HG03354 (cell line): Measurements from ENCODE around the gene TP53I11.

Experiments used
- ATAC-seq: cut with Tn5 transposase; IDR thresholded peaks from one replicate; pipeline ENCODE4 v1.9.1; 2021; ENCODE audit warnings: mild to moderate bottlenecking; ENCODE audit not compliant: unreplicated experiment, poor library complexity, severe bottlenecking

The TP53I11 gene

DNA sequence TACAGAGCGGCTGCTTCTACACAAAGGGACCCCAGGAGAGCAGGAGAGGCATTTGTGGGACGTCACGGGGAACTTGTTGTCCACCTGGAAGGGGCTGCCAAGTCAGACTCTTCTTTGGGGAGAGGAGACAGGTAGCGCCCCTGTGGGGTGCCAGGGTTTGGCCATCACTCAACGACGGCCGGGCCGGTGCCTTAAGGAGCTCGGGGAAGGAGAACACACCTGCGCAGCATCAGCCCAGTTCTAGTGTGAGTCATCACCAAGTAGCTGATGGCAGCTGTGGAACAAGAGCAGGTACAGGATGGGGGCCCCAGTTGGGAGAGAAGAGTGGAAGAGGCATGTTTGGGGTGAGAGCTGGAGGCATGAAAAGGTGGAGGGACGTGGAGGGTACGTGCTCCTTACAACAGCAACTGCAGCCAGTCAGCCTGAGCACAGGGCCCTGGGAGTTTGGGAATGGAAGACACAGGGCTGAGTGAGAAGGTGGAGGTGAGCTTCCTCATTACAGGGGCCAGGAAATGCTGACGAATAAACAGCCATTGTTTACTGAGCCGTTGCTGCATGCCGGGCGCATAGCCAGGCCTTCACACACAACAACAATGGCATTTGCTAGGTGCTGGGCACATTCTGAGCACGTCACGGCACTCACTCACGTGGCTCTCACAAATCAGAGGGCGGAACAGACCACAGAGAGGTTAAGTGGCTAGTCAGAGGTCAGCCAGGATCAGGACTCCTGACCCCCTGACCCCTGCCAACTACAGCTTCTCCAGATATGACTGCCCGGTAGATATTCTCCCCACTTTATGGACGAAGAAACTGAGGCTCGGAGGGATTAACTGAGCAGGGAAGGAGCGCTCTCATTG lies 29.1 kb upstream of the TP53I11 start:
- ATAC-seq: no peak

DNA sequence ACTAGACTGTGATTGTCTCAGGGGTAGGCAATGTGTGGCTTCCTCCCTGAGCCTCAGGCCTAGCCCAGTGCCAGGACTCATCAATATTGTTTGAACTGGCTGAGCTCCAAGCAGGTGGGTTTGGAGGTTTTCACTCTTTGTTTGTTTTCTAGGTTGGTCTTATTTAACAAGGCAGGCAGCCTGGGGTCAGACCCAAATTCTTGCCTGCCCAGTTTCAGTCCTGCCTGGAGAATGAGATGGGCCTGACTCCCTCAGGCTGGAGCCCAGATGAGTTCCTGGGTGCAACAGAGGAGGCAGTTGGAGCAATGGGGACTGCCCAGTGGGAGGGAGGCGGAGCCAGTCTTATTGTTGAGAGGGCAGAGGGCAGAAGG lies 28.3 kb upstream of the TP53I11 start:
- no peak for ATAC-seq

DNA sequence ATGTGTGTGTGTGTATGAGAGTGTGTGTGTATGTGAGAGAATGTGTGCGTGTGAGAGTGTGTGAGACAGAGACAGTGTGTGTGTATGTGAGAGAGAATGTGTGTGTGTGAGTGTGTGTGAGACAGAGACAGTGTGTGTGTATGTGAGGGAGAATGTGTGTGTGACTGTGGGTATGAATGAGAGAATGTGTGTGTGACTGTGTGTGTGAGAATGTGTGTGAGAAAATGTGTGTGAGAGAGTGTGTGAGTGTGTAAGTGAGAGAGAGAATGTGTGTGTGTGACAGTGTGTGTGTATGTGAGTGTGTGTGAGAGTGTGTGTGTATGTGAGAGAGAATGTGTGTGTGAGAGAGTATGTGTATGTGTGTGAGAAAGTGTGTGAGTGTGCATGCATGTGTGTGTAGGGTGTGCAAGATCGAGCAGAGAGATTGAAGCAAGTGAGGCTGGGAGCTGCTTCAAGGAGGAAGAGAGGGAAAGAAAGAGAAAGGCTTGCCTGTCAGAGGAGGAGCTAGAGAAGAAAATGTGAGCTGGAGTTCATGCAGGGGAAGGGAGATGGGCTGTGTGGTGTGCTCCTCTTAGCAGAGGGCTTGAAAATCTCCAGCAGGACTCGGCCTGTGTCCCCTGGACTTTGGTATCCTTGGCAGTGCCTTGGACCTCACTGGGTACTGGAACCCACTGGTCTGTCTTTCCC lies 27.7 kb upstream of the TP53I11 start:
- ATAC-seq: no peak

DNA sequence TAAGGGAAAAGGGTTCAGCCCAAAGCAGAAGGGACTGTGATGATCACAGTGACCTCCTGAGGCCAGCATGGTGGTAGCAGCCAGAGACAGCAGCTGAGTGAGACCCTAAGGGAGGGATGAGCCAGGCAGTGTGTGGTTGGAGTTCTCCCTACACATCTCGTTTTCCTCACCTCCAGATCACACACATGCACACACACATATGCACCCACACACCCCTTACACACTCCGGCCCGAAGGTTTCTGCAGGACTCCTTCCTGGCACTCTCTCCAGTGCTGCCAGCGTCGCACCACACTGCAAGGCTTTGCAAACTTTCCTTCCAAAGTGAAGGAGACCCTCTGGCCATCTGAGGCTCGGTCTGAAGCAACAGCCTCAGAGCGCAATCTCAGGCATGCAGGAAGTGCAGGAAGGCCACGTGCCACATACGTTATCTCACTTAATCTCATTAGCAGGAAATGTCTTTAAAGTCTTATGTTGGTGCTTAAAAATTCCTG lies 26.9 kb upstream of the TP53I11 start:
- no peak for ATAC-seq

DNA sequence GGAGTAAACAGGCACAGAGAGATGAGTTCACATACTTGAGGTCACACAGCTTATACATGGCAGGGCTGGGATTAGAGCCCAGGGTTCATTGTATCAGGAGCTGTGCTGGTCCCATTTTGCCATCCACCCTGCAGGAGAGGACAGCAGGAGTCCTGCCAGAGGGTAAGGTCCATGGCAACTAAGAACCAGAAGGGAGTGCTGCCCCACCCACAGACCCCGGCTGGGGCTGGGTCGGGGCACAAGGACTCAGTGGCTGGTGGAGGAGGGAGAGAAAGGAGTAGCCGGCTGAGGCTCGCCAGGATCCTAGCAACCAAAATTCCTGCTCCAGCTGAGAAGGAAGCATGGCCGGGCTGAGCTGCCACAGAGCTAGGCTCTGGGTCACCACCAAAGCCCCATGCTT lies 25.9 kb upstream of the TP53I11 start:
- no peak for ATAC-seq

DNA sequence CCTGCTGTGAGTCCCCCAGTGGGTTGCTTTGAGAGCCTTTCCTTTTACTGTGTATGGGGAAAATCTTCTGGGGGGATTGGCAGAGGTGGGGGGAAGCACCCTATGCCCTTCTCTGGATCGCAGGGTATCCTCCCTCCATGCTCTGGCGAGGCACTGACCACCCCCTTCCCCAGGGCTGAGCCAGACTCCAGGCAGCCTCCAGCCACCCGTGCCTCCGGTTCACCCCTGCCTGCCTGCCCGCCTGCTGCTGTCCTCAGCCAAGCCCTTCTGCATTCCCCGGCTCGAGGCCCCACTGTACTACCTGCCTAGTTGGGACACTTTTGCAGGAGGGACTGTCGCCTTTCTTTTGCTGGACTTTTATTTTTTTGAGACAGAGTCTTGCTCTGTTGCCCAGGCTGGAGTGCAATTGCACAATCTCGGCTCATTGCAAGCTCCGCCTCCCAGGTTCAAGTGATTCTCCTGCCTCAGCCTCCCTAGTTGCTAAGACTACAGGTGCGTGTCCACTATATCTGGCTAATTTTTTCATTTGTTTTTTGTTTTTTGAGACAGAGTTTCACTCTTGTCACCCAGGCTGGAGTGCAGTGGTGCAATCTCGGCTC lies 23.8 kb upstream of the TP53I11 start:
- no peak for ATAC-seq

DNA sequence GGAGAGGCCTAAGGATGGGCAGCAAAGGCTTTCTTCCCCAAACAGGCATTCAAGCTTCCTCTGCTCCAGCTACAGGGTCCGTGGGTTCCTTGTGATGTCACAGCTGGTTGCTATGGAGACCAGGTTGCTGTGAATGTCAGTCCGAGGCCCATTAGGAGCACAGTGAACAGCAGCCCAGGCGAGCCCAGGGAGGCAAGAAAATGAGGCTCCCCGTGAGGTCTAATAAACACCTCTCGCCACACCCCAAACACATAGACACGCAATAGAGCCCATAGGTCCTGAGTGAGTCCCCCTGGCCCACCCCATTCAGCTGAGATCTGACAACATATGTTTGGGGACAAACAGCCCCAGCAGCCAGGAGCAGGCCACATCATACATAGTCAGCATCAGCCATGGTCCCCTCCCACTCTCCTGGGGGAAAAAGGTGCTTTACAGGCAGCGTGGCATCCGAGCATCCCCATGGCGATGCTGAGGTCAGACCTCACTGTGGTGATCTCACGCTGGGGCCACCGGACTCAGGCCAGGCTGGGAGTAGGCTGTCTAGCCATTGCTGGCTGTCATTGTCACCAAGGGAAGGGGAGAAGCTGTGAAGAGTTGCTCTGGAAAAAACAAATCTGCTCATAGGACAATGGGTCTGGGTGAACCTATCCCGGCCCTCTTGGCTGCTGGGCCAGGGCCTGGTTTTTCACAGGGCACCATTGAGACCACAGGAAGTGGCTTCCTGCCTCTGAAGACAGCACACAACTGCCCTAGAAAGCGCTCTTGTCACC lies 23.1 kb upstream of the TP53I11 start:
- no peak for ATAC-seq

DNA sequence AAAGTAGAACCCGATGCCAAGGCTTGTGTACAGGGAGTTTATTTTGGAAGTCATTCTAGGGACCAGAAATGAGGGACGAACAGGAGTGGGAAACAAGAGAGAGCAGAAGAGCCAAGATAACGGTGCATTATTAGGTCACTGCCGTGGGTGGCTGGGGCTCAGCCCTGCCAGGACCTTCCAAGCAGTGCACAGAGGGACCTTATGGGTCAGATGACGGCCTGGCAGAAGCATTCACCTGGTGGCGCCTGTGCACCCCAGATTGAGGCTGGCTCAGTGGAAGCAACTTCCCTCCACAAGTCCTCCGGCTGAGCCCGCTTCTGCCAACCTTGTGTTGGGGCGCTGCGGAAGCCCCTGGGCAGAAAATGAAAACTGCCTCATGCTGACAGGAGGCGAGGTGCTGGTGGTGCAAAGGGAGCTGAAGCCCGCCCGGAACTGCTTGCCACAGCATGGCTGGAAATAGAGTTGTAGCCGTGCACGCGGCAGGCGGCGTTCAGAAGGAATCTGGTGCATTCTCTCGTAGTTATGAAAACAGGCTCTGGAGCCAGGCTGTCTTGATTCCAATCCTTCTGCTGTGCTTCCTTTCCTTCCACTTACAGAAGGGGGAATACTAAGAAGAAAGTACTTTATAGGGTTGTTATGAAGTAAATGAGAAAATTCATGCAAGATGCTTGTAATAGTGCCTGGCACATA lies 22.2 kb upstream of the TP53I11 start:
- ATAC-seq: no peak

DNA sequence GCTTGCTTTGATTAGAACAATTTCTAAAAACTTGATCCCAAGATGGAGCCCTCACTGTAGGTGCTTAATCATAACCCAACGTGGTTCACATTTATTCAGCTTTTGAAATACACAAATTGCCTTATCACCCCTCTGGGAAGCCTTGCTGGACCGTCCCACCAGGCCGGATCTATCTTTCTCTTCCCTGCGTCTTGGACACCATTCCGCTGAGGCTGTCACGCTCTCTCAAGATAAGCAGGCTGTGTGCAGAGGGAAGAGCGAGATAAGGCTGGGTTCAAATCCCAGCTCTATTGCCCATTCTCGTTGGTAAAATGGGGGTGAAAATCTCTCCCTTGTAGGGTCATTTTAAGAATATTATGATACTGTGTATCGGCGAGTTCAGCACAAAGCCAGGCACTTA lies 20.5 kb upstream of the TP53I11 start:
- ATAC-seq: no peak

DNA sequence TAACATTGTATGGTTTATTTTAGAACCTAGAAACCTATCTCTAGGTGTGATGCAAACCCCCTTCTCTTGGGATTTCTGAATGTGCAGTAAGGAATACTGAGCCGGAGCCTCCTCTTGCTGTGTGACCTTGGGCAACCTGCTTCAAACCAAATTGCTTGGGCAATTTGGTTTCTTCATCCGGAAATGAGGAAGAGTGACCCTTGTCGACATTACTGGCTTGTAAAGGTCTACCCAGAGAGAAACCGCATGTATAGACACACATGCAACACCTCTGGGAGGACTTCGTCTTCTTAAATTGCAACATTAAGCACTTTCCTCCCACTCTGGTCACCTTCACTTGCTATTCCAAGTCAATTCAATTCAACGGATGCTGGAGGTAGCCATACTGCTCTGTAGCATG lies 19.6 kb upstream of the TP53I11 start:
- no peak for ATAC-seq

DNA sequence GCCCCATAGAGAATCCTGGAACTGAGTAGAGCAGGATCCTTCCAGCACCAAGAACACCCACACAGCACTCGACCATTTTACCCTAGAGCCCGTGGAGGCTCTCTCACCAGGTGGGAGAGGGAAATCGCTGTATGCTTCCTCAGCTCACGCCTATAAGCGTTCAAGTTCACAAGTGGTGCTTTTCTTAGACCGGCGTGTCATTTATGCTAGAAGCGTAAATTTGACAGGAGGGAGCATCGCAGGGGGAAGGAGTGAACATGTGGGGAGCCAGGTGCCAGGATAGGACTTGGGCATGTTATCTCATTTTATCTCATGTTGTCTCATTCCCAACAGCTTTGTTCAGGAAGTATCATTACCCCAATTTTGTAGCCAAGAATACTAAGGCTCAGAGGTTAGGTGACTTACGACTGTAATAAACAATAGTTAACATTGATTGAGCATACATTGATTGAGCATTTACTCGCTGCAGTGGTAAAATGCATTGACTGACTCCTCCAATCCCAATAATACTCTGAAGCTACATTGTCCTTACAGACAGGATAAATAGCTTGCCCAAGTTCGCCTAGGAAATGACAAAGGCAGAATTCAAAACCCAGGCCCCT lies 19.1 kb upstream of the TP53I11 start:
- ATAC-seq: no peak

DNA sequence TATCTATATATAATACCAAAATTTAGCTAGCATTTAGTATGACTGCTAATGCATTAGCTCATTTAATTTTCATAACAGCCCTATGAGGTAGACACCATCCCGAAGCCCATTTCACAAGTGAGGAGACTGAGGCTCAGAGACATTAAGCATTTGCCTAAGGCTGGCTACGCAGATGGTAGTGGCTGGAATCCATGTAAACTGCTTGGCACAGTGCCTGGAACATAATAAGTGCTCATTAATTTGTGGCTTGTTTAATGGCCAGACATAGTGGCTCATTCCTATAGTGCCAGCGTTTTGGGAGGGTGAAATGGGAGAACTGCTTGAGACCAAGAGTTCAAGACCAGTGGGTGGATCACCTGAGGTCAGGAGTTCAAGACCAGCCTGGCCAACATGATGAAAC lies 17.8 kb upstream of the TP53I11 start:
- ATAC-seq: no peak

DNA sequence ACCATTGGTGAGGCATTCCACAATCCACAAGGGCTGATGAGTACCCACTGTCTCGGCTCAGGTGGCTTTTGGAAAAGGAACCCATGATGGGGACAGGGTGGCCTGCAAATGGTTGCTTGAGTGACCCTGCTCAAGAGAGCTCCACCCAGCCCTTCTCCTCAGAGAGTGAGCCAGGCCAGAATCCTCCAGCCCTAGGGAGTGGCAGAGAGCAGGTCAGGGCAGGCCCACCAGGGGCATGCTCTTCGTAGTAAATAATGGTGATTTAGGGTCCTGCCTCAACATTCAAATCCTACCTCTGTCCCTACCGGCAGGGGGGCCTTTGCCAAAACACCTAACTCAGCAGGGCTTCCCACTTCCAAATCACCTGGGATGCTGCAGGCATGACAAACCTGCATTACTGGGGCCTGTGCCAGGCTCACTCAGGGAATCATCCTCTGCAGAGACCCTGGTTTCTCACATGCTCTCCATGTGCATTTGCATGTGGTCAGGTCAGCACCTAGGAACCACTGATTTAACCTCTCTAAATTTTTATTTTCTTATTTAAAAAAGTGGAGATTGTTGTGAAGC lies 17.3 kb upstream of the TP53I11 start:
- no peak for ATAC-seq

DNA sequence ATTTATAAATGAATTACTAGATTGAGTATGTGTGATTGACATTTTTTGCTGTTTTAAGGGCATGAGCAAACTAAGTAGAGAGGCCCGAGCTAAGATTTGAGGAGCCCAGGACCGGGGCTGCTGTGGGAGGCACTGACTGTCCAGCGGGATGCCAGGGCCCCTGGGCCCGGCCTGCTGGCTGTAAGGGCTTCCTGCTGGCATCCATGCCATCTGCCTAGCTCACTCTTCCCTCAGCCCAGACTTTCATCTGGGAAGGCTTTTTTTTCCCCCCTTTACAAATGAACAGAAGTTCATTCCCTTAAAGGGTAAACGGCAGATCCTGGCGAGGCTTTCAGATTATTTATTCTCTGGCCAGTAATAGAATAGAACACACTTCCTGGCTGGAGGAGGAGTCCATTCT lies 16.0 kb upstream of the TP53I11 start:
- no peak for ATAC-seq

DNA sequence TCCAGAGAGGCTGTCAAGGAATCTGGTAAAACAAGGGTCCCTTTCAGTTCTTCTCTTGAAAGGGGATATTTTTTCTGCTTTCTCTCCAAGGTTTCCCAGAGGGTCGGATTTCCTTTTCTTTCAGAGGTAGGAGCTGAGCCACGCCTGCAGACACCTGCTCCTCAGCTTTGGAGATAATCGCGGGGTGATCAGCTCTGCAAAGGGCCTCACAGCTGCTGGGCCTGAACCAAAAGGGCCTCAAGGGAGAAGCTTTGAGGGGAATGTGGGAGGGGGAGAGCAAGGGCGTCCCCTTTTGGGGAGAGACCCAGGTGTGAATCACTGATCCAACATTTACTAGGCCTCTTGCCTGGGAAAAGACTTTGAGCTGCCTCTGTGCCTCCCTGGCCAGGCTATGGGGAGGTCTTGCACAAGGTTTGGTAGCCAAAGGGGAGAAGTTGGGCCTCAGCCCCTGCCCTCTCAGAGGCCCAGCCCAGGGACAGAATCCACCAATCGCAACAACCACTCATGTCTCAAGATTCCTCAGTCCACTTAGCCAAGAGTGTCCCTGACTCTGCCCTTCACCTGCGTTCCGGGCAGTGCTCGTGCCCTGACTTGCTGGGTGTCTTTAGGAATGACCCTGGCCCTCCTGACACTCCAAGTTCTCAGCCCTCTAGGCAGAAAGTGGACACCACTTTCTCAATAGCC lies 14.0 kb upstream of the TP53I11 start:
- ATAC-seq: no peak

DNA sequence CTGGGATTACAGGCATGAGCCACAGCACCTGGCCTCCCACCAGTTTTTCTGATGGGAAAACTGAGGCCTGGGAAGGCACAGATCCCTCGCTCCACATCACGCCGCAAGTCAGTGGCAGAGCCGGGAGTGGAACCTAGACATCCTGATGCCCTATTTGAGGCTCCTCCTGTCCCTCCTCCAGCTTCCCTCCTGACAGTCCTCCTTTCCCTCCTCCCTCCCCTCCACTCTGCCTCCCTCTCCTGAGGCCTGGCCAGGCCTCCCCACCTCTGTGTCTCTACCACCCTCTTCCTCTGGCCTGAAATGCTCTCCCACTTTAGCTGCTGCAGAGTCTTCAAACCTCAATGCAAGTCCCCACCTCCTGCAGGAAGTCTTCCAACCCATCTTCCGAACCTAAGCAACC lies 13.3 kb upstream of the TP53I11 start:
- ATAC-seq: no peak

DNA sequence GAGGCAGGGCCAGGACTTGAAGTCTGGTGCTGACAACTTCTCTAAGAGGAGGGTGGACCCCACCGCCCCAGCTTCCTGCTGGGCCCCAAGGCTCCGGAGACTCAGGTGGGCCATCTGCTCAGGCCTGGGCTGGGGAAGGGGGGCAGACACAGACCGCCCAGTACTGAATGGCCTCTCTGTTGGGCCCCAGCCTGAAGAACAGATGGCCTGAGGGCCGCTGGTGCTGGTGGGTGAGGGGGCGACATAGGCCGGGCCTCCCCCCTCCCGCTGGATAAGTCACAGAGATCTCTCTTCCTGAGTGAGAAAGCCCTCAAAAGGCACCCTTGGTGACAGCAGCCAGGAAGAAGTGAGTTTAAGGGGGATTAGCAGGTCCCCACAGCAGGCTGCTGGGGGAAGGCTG lies 12.5 kb upstream of the TP53I11 start:
- ATAC-seq: no peak

DNA sequence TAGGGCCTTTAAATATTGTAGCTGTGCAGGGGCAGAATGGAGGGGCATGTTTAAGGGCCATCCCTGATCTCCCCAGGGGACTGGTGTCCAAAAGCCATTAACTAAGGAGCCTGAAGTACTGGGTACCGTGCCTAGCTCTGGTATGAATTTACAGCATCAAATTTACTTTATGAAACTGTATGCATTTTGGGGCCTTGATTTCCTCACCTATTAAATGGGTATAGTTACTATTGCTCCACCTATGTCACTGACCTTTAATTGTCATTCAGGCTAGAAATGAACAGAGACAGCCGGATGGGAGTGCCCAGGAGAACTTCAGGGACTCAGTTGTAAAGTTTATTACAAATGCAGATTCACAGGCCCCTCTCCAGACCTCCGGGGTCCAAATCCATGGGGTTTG lies 11.8 kb upstream of the TP53I11 start:
- no peak for ATAC-seq
